HL-60/S4 treated with retinoic acid at 250 ng/mL for 4 days and 3 days (cell line): ENCODE results near the gene LSM12.

ENCODE experiments used
- in situ Hi-C: fragments of 300-500 bp; cut with MboI; formaldehyde crosslinking; loops from 2 replicates; pipeline ENCODE4 v1.7.0; 2022; ENCODE audit warnings: low sequenced_read_pairs

Gene LSM12

GRCh38 chr17:44095647-44096496 is 29.4 kb upstream of the LSM12 start:
- in situ Hi-C loops = no loop called here

DNA sequence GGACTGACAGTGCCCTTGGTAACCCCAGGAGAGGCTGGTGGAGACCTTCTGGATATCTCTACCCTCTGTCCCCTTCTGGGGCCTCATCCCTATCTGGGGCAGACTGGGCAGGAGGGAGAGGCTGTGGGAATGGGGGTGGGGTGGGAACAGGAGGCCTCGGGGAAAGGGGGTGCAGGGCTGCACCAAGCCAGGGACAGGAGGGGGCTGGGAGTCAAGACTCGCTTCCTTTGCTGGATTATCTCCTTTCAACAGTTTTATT is 28.8 kb upstream of the LSM12 start:
- in situ Hi-C loops = no loop called here

- in situ Hi-C loops = no loop called here
These were observed 28.4 kb upstream of the LSM12 start for GRCh38 chr17:44094701-44095387.

- in situ Hi-C loops = no loop called here
These were observed 26.9 kb upstream of the LSM12 start for GRCh38 chr17:44093231-44093900.

DNA sequence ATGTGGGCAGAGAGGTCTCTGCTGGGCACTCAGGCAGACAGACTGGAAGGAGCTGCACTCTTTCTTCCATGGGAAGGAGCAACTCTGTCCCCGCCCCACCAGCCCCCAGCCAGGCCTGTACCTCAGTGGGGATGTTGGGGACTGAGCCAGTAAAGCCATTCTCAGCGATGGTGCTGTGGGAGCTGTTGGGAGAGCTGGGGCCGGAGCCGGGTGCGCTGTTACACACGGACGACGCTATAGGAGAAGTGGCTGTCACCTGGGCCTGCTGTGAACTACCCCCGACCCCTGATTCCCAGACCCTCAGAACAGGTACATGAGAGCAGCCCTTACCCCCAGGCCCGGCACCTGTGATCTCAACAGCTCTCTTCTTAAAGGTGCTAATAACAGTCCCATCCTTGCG is 25.6 kb upstream of the LSM12 start:
- in situ Hi-C loops = no loop called here

DNA sequence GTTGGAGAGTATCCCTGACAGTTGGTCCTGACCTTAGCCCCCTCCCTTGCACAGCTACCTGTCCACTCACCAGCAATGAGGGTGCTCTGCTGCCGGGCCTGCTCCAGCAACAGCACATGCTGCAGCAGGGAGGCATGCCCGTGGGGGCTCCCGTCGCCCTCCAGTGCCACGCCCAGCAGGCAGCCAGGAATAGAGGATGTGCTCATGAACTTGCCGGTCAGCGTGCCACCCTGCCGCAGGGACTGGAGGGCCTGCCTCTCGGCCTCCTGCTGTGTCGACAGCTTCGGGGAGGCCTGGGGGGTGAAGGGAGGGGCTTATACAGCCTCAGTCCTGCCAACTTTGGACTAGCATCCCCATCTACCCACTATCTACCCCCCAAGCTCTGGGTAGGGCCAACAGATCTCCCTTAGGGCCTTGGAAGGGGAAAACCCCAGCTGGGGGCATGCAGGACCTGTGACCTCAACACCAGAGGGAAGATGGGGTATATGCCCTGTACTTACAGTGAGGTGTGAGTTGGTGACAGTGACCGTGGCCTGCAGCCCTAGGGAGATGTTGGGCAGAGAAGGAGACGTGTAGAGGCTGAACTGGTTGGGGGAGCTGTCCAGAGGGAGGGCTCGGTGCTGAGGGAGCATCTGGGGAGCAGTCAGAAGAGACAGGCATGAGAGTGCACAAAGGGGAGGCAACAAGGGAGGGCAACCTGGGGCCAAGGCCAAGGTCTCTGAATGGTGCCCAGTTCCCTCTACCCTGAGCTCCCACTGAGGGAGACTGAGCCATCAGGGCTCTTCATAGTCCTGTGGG is 24.9 kb upstream of the LSM12 start:
- in situ Hi-C loops = no loop called here

- in situ Hi-C loops = no loop called here
These were observed 21.8 kb upstream of the LSM12 start for GRCh38 chr17:44088254-44088653.

DNA sequence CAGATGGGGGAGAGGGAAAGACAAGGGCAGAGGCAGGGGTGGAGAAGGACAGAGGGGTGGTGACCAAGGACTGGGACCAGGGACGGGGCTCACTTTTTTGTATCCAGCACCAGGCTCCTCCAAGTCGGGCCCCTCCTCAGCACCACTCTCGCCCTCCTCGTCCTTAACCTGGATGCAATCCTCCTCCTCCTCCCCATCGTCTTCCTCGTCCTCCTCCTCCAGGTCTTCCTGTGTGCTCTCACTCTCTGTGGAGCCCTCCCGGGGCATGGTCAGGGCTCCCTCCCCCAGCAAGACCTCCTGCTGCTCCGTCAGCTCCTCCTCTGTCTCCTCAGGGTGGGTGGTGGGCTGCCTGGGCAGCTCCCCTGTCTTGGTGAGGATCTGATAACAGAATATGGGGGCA is 20.8 kb upstream of the LSM12 start:
- in situ Hi-C loops = no loop called here

- in situ Hi-C loops = no loop called here
These were observed 20.2 kb upstream of the LSM12 start for GRCh38 chr17:44086364-44087311.

GRCh38 chr17:44085908-44086307 is 19.4 kb upstream of the LSM12 start:
- in situ Hi-C loops = no loop called here

DNA sequence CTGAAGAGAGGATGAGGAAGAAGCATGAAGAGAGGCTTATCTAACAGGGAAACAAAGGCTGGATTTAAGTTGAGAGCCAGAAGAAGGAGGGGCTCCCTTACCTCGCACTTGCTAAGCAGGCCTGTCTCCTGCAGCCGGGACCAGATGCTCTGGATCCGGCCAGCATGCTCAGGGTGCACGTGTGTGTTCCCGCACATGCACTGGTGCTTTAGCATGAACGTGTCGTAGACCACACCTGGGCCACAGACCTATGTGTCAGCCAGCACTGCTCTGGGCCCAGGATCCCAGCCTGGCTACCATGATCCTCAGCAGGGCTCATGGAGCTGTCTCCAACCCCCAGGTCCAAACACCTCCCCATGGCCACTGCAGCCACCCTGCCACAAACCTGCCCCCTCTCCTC is 18.4 kb upstream of the LSM12 start:
- in situ Hi-C loops = no loop called here

DNA sequence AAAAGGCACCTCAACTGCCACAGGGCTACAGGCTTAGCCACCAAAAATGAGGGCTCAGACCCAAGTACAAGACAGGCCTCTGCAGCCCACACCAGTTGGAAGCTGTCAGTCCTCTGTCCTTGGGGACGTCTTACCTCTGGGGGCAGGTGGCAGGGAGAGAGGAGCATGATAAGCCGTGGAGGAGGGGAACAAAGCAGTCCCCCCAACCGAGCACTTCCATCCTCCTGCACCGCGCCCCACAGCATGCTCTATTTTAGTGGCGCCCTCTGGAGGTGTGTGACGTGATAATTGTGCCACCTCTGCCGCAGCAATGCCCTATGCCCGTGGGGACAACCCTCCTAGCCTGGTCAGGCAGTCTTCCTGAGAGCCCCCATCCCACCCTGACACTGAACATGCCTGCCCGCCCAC is 17.7 kb upstream of the LSM12 start:
- in situ Hi-C loops = no loop called here

GRCh38 chr17:44083250-44083849 is 16.9 kb upstream of the LSM12 start:
- in situ Hi-C loops = no loop called here

DNA sequence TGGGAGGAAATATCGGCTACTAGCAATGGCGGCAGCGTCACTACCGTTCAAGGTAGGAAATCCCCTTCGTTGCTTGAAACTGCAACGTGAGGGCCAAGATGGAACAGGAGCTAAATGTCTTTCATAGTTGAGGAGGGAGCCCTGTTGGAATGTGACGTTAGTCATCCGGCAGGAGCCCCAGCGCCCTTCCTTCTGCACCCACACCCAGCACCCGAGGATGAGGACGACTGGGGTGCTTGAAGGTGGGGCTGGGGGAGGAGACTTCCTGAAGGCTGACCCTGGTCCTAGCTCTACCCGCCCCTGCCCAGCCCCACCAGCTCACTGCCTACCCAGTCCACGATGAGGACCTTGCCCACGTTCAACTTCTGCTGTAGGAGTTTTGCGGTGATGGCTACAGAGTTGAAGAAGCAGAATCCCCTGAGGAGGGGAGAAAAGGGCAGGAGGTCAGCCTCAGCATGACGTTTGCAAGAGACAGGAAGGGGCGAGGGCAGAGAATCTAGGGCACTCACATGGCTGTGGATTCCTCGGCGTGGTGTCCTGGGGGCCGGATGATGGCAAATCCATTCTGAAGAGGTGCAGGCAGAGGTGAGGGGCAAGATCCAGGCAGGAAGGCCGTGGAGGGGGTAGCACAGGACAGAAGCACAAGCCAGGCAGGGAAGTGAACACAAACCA is 15.9 kb upstream of the LSM12 start:
- in situ Hi-C loops = no loop called here

DNA sequence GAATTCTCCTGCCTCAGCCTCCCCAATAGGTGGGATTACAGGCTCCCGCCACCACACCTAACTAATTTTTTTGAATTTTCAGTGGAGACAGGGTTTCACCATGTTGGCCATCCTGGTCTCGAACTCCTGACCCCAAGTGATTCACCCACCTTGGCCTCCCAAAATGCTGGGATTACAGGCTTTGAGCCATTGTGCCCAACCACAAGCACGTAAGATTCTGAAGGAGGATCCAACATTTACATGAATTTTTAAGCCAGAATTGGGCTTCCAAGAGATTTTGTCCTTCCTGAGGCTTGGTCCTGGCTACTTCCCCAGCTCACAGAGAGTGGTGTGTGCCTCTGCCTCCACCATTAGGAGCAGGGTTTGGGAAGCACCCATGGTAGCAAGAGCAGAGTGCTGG is 15.2 kb upstream of the LSM12 start:
- in situ Hi-C loops = no loop called here

- in situ Hi-C loops = no loop called here
These were observed 13.7 kb upstream of the LSM12 start for GRCh38 chr17:44079877-44080821.

GRCh38 chr17:44078412-44078811 is 11.9 kb upstream of the LSM12 start:
- in situ Hi-C loops = no loop called here

GRCh38 chr17:44077595-44077909 is 11.1 kb upstream of the LSM12 start:
- in situ Hi-C loops = no loop called here
